GM21723 (cell line): ENCODE results near the gene PICALM.
"Not testable (repeated sequence)": the region's sequence is repeated elsewhere in the genome, so short reads cannot be mapped to it uniquely, and the experiment has no call there.

Source experiments
- ATAC-seq: cut with Tn5 transposase; IDR thresholded peaks from one replicate; pipeline ENCODE4 v1.9.1; 2021; ENCODE audit warnings: mild to moderate bottlenecking, moderate library complexity; ENCODE audit not compliant: unreplicated experiment

PICALM gene

GRCh38 chr11:86068951-86069407, at the start of gene PICALM:
Gene PICALM, minus strand, starts transcription at chr11:86069084. Its CDS starts 304 bp downstream, at chr11:86068780.
- peak; percentile 86 for ATAC-seq

- no peak for ATAC-seq
Observed at GRCh38 chr11:86118253-86118652, 49.4 kb upstream of the PICALM start.

- no peak for ATAC-seq
Observed at GRCh38 chr11:86117712-86118063, 48.8 kb upstream of the PICALM start.

GRCh38 chr11:86117001-86117711, 48.3 kb upstream of the PICALM start:
- no peak for ATAC-seq

- ATAC-seq = peak; percentile 96
Observed at GRCh38 chr11:86116386-86116726, 47.5 kb upstream of the PICALM start.

- ATAC-seq = peak; percentile 50
Observed at GRCh38 chr11:86115542-86116385, 46.9 kb upstream of the PICALM start.

GRCh38 chr11:86108890-86109638, 40.2 kb upstream of the PICALM start:
- ATAC-seq = no peak

- ATAC-seq = no peak
Observed at GRCh38 chr11:86108191-86108590, 39.3 kb upstream of the PICALM start.

GRCh38 chr11:86106916-86107315, 38.0 kb upstream of the PICALM start:
- ATAC-seq = no peak

- not testable (repeated sequence) for ATAC-seq
Observed at GRCh38 chr11:86106031-86106430, 37.1 kb upstream of the PICALM start.

- not testable (repeated sequence) for ATAC-seq
Observed at GRCh38 chr11:86105601-86106000, 36.7 kb upstream of the PICALM start.

GRCh38 chr11:86103808-86104207, 34.9 kb upstream of the PICALM start:
- ATAC-seq = no peak

GRCh38 chr11:86101941-86102407, 33.1 kb upstream of the PICALM start:
- no peak for ATAC-seq

- no peak for ATAC-seq
Observed at GRCh38 chr11:86101493-86101892, 32.6 kb upstream of the PICALM start.

GRCh38 chr11:86099874-86100273, 31.0 kb upstream of the PICALM start:
- ATAC-seq = no peak

- no peak for ATAC-seq
Observed at GRCh38 chr11:86097980-86098379, 29.1 kb upstream of the PICALM start.

- ATAC-seq = no peak
Observed at GRCh38 chr11:86091566-86091965, 22.7 kb upstream of the PICALM start.

GRCh38 chr11:86091086-86091485, 22.2 kb upstream of the PICALM start:
- no peak for ATAC-seq

GRCh38 chr11:86089659-86090058, 20.8 kb upstream of the PICALM start:
- no peak for ATAC-seq

- ATAC-seq = not testable (repeated sequence)
Observed at GRCh38 chr11:86087688-86088087, 18.8 kb upstream of the PICALM start.

GRCh38 chr11:86087256-86087655, 18.4 kb upstream of the PICALM start:
- ATAC-seq = no peak
